Kidney epithelial cell (primary cell): ENCODE data around the gene SPEM3. TPM values are rescaled to one million over a fixed set of nuclear protein-coding genes. Genes with fewer than 3 reads are reported as not detected.

Experiments
- DNase-seq: peaks from one replicate; pipeline ENCODE4 v3.0.0-alpha.2; 2010; ENCODE audit warnings: low read depth
- H3K27me3 ChIP-seq: 2 replicates; pipeline ENCODE4 v1.6.0; 2011; ENCODE audit warnings: low read length; ENCODE audit not compliant: control insufficient read depth, insufficient read depth
- H3K36me3 ChIP-seq: 2 replicates; pipeline ENCODE4 v1.5.1; 2011; ENCODE audit warnings: low read length; ENCODE audit not compliant: control insufficient read depth, insufficient read depth
- H3K4me3 ChIP-seq: 2 replicates; pipeline ENCODE4 v1.5.1; 2011; ENCODE audit warnings: low read depth, mild to moderate bottlenecking, control low read depth, low read length
- CTCF ChIP-seq: IDR thresholded peaks from 2 replicates; pipeline ENCODE4 v1.5.1; 2011; ENCODE audit warnings: mild to moderate bottlenecking, moderate library complexity, low read length, control low read depth, inconsistent platforms; ENCODE audit not compliant: insufficient read depth, poor library complexity, severe bottlenecking
- total RNA-seq: library from RNA; depleted of rRNA; stranded (reverse); fragments of >200 nt; gene quantifications from 2 replicates; pipeline ENCODE4 v1.2.3, GENCODE V29; 2015

Gene SPEM3
- total RNA-seq, 1 donor from 2014 or later: not detected

- peak; percentile 48 for TF ChIP-seq CTCF
- no peak for DNase-seq
- Histone ChIP-seq H3K36me3 (no peaks in the 10 kb centered on the region), H3K4me3 (peak overlapping the region; percentile 73), H3K27me3 (peaks cover 2% of the 10 kb centered on the region)
Observed at GRCh38 chr17:7435676-7436555, 7.3 kb downstream of the SPEM3 start.

GRCh38 chr17:7436556-7437368 lies 8.1 kb downstream of the SPEM3 start:
- DNase-seq: no peak
- peaks cover 2% of the 10 kb centered on the region for H3K27me3 ChIP-seq
- peak overlapping the region; percentile 73 for H3K4me3 ChIP-seq
- H3K36me3 ChIP-seq: no peaks in the 10 kb centered on the region
- peak; percentile 64 for TF ChIP-seq CTCF

GRCh38 chr17:7437369-7437863 lies 8.8 kb downstream of the SPEM3 start:
- TF ChIP-seq CTCF: no peak
- peak overlapping the region; percentile 28 for H3K4me3 ChIP-seq
- H3K36me3 ChIP-seq: no peaks in the 10 kb centered on the region

GRCh38 chr17:7437950-7438614 lies 9.4 kb downstream of the SPEM3 start:
- DNase-seq: no peak
- no peaks in the 10 kb centered on the region for H3K36me3 ChIP-seq

More at GRCh38 chr17:7437369-7437863, 8.8 kb downstream of the SPEM3 start:
- peaks cover 2% of the 10 kb centered on the region for H3K27me3 ChIP-seq
- DNase-seq: no peak

More at GRCh38 chr17:7437950-7438614, 9.4 kb downstream of the SPEM3 start:
- Histone ChIP-seq H3K4me3 (peak overlapping the region; percentile 39), H3K27me3 (peaks cover 2% of the 10 kb centered on the region)
- TF ChIP-seq CTCF: no peak
